Measurements from ENCODE around the gene CLDN25. TPM values are rescaled to one million over a fixed set of nuclear protein-coding genes. Genes with fewer than 3 reads are reported as not detected.

Gene CLDN25
- total RNA-seq, 2 donors from 2014 or later = not detected

GRCh38 chr11:113802621-113803020, 23.0 kb downstream of the CLDN25 start:
- no peak for ATAC-seq
- intact Hi-C loops (cut with DNase I) = no loop called here
- no peak for DNase-seq

DNA sequence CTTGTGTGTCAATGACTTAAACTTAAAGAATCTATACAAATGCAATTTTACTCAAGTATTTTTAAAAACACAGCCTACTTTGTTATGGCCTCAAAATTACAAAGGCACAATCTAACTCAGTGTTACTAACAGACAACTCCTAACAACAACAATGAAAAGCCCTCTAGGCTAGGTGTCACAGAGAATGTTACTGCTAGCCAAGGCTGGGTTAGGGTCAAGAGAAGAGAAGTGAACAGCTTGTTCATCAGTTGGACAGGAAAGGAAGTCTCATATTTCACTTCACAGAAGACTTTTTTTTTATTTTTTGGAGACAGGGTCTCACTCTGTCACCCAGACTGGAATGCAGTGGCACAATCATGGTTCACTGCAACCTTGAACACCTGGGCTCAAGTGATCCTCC, 26.0 kb downstream of the CLDN25 start:
- ATAC-seq (no peak), DNase-seq (no peak)
- intact Hi-C loops (cut with DNase I) = no loop called here

DNA sequence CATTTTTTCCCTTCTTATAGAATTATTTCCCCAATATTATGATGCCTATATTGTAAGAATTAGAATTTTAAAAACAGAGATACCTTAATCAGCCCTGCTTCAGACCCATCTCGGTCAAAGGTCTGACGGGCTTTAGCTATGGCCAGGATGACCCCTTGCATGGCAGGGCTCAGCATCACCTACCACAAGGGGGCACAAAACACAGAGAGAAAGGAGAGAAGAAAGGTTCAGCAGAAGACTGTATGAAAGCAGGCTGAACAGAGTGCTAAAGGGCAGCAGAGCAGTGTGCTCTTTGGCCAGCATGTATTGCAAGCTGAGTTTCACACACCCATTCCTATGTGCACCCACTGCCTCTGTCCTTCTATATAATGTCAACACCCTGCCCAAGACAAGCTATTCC, 26.8 kb downstream of the CLDN25 start:
- intact Hi-C loops (cut with DNase I) = no loop called here
- peak; percentile 61 to 63 for ATAC-seq
- DNase-seq = no peak

GRCh38 chr11:113808931-113809330, 29.3 kb downstream of the CLDN25 start:
- ATAC-seq = no peak
- DNase-seq = no peak
- intact Hi-C loops (cut with DNase I) = no loop called here

- no peak for DNase-seq
- ATAC-seq = no peak
- intact Hi-C loops (cut with DNase I) = no loop called here
Measured at GRCh38 chr11:113814181-113814580, 34.6 kb downstream of the CLDN25 start.

DNA sequence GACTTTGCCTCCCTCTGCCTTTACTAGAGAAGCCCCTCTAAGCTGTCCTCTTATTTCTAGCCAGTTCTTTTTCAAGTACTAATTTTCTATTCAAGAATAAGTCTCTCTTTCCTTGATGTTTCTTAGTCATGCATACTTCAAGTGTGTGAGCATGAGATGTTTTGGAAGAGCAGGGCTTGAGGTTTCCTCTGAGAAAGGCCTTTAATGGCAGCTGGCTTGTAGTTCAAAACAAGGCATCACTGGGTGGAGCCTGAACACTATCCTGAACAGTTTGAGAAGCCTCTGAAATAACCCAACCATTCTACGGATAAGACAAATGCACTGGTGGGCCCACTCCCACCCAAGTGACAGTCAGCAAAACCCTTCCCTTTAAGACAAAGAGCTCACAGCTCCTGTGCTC, 37.6 kb downstream of the CLDN25 start:
- intact Hi-C loops (cut with DNase I) = no loop called here
- DNase-seq (no peak), ATAC-seq (no peak)

DNA sequence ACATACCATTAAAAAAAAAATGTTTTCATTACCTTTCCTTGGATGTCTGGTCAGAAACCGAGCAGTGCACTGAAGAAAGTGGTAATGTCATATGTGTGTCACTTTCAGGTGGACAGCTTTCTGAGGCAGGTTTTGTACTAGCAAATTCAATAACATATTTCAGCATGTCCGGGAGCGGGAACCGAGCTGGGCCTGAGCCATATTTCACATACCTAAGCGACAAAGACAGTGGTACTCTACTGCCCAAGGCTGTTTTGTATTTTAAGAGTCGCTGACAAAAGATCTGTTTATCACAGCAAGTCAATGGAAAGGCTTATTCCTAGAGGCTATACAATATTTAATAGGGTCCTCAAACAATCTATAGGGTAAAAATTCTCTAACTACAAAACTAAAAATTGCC, 38.0 kb downstream of the CLDN25 start:
- ATAC-seq (no peak), DNase-seq (no peak)
- intact Hi-C loops (cut with DNase I) = no loop called here

DNA sequence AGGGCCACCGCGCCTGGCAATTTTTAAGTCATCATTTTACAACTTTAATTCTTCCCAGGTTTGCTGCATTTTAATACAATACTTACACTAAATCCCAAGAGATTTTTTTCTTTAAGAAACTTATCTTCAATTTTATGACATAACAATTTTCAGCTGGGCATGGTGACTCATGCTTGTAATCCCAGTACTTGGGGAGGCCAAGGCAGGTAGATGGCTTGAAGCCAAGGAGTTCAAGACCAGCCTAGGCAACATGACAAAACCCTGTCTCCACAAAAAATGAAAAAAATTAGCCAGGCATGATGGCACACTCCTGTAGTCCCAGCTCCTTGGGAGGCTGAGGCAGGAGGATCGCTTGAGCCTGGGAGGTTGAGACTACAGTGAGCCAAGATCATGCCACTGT, 38.8 kb downstream of the CLDN25 start:
- no peak for ATAC-seq
- intact Hi-C loops (cut with DNase I) = no loop called here
- DNase-seq = no peak

GRCh38 chr11:113827477-113827876, 47.9 kb downstream of the CLDN25 start:
- ATAC-seq (no peak), DNase-seq (no peak)
- intact Hi-C loops (cut with DNase I) = no loop called here

- intact Hi-C loops (cut with DNase I) = no loop called here
- ATAC-seq = no peak
- no peak for DNase-seq
Measured at GRCh38 chr11:113828191-113828590, 48.6 kb downstream of the CLDN25 start.

DNA sequence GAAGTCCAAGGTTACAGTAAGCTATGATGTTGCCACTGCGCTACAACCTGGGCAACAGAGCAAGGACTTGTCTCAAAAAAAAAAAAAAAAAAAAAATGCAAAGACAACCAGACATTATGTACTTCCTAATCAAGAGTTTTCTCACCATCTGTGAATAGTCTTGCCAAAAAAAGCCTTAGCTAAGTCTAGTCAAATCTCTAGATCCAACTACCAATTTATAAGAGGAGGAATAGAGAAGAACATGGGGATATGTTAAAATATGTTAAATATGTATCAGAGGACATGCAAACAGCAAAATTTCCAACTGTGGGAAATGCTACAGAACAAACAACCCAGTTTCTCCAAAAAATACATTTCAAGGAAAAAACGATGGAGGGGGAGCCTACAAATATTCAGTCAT, 50.2 kb downstream of the CLDN25 start:
- DNase-seq (no peak), ATAC-seq (no peak)
- intact Hi-C loops (cut with DNase I) = no loop called here

Other genes starting within 250 kb of the CLDN25 start
- gene TMPRSS5, start 73.5 kb upstream of the CLDN25 start, total RNA-seq = 1 to 10 TPM in 1 of 2 donors, under 1 TPM in 1; 0.73 to 2.1 TPM
- 10 to 100 TPM in 1 of 2 donors, 1 to 10 TPM in 1; 9.1 to 10.6 TPM for gene ZW10, start 6.1 kb upstream of the CLDN25 start, total RNA-seq
- 10 to 100 TPM; 72.7 to 81.6 TPM for gene USP28, start 95.8 kb downstream of the CLDN25 start, total RNA-seq
- not detected for gene HTR3B, start 125.0 kb downstream of the CLDN25 start, total RNA-seq
- gene HTR3A, start 195.3 kb downstream of the CLDN25 start, total RNA-seq = under 1 TPM in 1 of 2 donors, not detected in 1; 0.18 TPM

Data from left cardiac atrium (tissue), 4 donors.